Mucosa of stomach (tissue), 1 donor: ENCODE data around the gene MACROD2.

Experiments
- H3K27me3 ChIP-seq: one replicate; pipeline ENCODE4 v1.7.0; 2013; ENCODE audit warnings: mild to moderate bottlenecking, low read length; ENCODE audit not compliant: control insufficient read depth, insufficient read depth
- H3K36me3 ChIP-seq: one replicate; pipeline ENCODE4 v1.7.0; 2013; ENCODE audit warnings: low read length; ENCODE audit not compliant: control insufficient read depth, insufficient read depth
- H3K4me1 ChIP-seq: one replicate; pipeline ENCODE4 v1.7.0; 2013; ENCODE audit warnings: mild to moderate bottlenecking, low read length; ENCODE audit not compliant: control insufficient read depth, insufficient read depth
- H3K4me3 ChIP-seq: one replicate; pipeline ENCODE4 v1.7.0; 2013; ENCODE audit warnings: low read length
- H3K9ac ChIP-seq: one replicate; pipeline ENCODE4 v1.7.0; 2013; ENCODE audit warnings: mild to moderate bottlenecking, low read length, moderate library complexity
- H3K9me3 ChIP-seq: one replicate; pipeline ENCODE4 v1.7.0; 2013; ENCODE audit warnings: mild to moderate bottlenecking, low read length, moderate library complexity; ENCODE audit not compliant: control insufficient read depth
- donor health status: Pancreatic carcinoma.

Gene MACROD2

GRCh38 chr20:15561707-15562404 lies 1566.5 kb downstream of the MACROD2 start:
- Histone ChIP-seq H3K4me3 (no peak overlapping the region), H3K9ac (no peak overlapping the region), H3K36me3 (no peaks in the 10 kb centered on the region), H3K27me3 (no peaks in the 10 kb centered on the region), H3K4me1 (no peaks in the 10 kb centered on the region), H3K9me3 (no peaks in the 10 kb centered on the region)

- no peaks in the 10 kb centered on the region for H3K4me1 ChIP-seq
- H3K9me3 ChIP-seq, result no peaks in the 10 kb centered on the region
- H3K9ac ChIP-seq, result no peak overlapping the region
- H3K4me3 ChIP-seq, result no peak overlapping the region
- H3K36me3 ChIP-seq, result no peaks in the 10 kb centered on the region
- H3K27me3 ChIP-seq, result no peaks in the 10 kb centered on the region
Observed at GRCh38 chr20:15563836-15564235, 1568.5 kb downstream of the MACROD2 start.

GRCh38 chr20:15564981-15565380 lies 1569.7 kb downstream of the MACROD2 start:
- Histone ChIP-seq H3K9me3 (no peaks in the 10 kb centered on the region), H3K27me3 (no peaks in the 10 kb centered on the region), H3K4me3 (no peak overlapping the region), H3K4me1 (no peaks in the 10 kb centered on the region), H3K9ac (no peak overlapping the region), H3K36me3 (no peaks in the 10 kb centered on the region)

GRCh38 chr20:15565786-15566185 lies 1570.5 kb downstream of the MACROD2 start:
- no peak overlapping the region for H3K4me3 ChIP-seq
- no peaks in the 10 kb centered on the region for H3K9me3 ChIP-seq
- no peaks in the 10 kb centered on the region for H3K36me3 ChIP-seq
- H3K4me1 ChIP-seq, result no peaks in the 10 kb centered on the region
- no peak overlapping the region for H3K9ac ChIP-seq
- no peaks in the 10 kb centered on the region for H3K27me3 ChIP-seq

- no peaks in the 10 kb centered on the region for H3K4me1 ChIP-seq
- H3K9me3 ChIP-seq, result no peaks in the 10 kb centered on the region
- H3K27me3 ChIP-seq, result no peaks in the 10 kb centered on the region
- no peaks in the 10 kb centered on the region for H3K36me3 ChIP-seq
- H3K4me3 ChIP-seq, result no peak overlapping the region
- no peak overlapping the region for H3K9ac ChIP-seq
Observed at GRCh38 chr20:15567219-15567618, 1571.9 kb downstream of the MACROD2 start.

- Histone ChIP-seq H3K4me3 (no peak overlapping the region), H3K9ac (no peak overlapping the region), H3K36me3 (no peaks in the 10 kb centered on the region), H3K4me1 (no peaks in the 10 kb centered on the region), H3K27me3 (no peaks in the 10 kb centered on the region), H3K9me3 (no peaks in the 10 kb centered on the region)
Observed at GRCh38 chr20:15570156-15570555, 1574.8 kb downstream of the MACROD2 start.

- Histone ChIP-seq H3K9me3 (no peaks in the 10 kb centered on the region), H3K9ac (no peak overlapping the region), H3K4me3 (no peak overlapping the region), H3K4me1 (no peaks in the 10 kb centered on the region), H3K27me3 (no peaks in the 10 kb centered on the region), H3K36me3 (no peaks in the 10 kb centered on the region)
Observed at GRCh38 chr20:15571056-15571455, 1575.7 kb downstream of the MACROD2 start.

GRCh38 chr20:15575255-15575654 lies 1579.9 kb downstream of the MACROD2 start:
- no peaks in the 10 kb centered on the region for H3K36me3 ChIP-seq
- H3K4me3 ChIP-seq, result no peak overlapping the region
- H3K9me3 ChIP-seq, result no peaks in the 10 kb centered on the region
- no peaks in the 10 kb centered on the region for H3K4me1 ChIP-seq
- H3K27me3 ChIP-seq, result no peaks in the 10 kb centered on the region
- H3K9ac ChIP-seq, result no peak overlapping the region

- Histone ChIP-seq H3K27me3 (no peaks in the 10 kb centered on the region), H3K4me1 (no peaks in the 10 kb centered on the region), H3K4me3 (no peak overlapping the region), H3K36me3 (no peaks in the 10 kb centered on the region), H3K9ac (no peak overlapping the region), H3K9me3 (no peaks in the 10 kb centered on the region)
Observed at GRCh38 chr20:15576411-15576810, 1581.1 kb downstream of the MACROD2 start.

GRCh38 chr20:15578113-15578512 lies 1582.8 kb downstream of the MACROD2 start:
- Histone ChIP-seq H3K27me3 (no peaks in the 10 kb centered on the region), H3K9ac (no peak overlapping the region), H3K4me3 (no peak overlapping the region), H3K9me3 (no peaks in the 10 kb centered on the region), H3K36me3 (no peaks in the 10 kb centered on the region), H3K4me1 (no peaks in the 10 kb centered on the region)

- Histone ChIP-seq H3K9me3 (no peaks in the 10 kb centered on the region), H3K27me3 (no peaks in the 10 kb centered on the region), H3K36me3 (no peaks in the 10 kb centered on the region), H3K9ac (no peak overlapping the region), H3K4me3 (no peak overlapping the region), H3K4me1 (no peaks in the 10 kb centered on the region)
Observed at GRCh38 chr20:15579688-15580087, 1584.4 kb downstream of the MACROD2 start.

- H3K36me3 ChIP-seq, result no peaks in the 10 kb centered on the region
- H3K9ac ChIP-seq, result no peak overlapping the region
- no peak overlapping the region for H3K4me3 ChIP-seq
- no peaks in the 10 kb centered on the region for H3K9me3 ChIP-seq
- no peaks in the 10 kb centered on the region for H3K27me3 ChIP-seq
- H3K4me1 ChIP-seq, result no peaks in the 10 kb centered on the region
Observed at GRCh38 chr20:15582146-15582760, 1586.9 kb downstream of the MACROD2 start.
